OCI-LY7 (cell line): ENCODE measurements around the gene STAT1. TPM values are rescaled to one million over a fixed set of nuclear protein-coding genes. Genes with fewer than 3 reads are reported as not detected.

Experiments used
- BruUV-seq: library from RNA; stranded (reverse); fragments of 400-500 nt; replicated peaks from 2 replicates; lab custom pipeline; 2021; lab: Mats Ljungman, UMichigan
- CTCF ChIA-PET: fragments of 300-600 bp; sonication (Branson Sonifier 250); formaldehyde crosslinking; loops from one replicate; lab custom pipeline; 2022; ENCODE audit warnings: antibody characterized with exemption; ENCODE audit not compliant: unreplicated experiment; lab: Charles Lee
- POLR2A ChIA-PET: fragments of 300-600 bp; sonication (Branson Sonifier 250); formaldehyde crosslinking; loops from one replicate; lab custom pipeline; 2022; ENCODE audit warnings: antibody characterized with exemption; lab: Charles Lee
- DNase-seq: peaks from one replicate; pipeline ENCODE4 v3.0.0-alpha.2; 2015; ENCODE audit warnings: low spot score
- H2AFZ ChIP-seq: fragments of 200-600 bp; sonication (generic), shearing (Covaris generic); 2 replicates; pipeline ENCODE4 v1.6.1; 2014; ENCODE audit warnings: mild to moderate bottlenecking, antibody characterized with exemption, low read length, moderate library complexity
- H3K27ac ChIP-seq: fragments of 200-600 bp; sonication (generic); 2 replicates; pipeline ENCODE4 v1.5.1; 2014; ENCODE audit warnings: mixed run types, low read depth, mild to moderate bottlenecking, moderate library complexity, low read length, inconsistent platforms; ENCODE audit not compliant: poor library complexity, severe bottlenecking
- H3K36me3 ChIP-seq: fragments of 200-600 bp; sonication (generic); 2 replicates; pipeline ENCODE4 v1.6.1; 2014; ENCODE audit warnings: mild to moderate bottlenecking, antibody characterized with exemption, low read length, moderate library complexity, mixed read lengths; ENCODE audit not compliant: insufficient read depth
- H3K4me1 ChIP-seq: fragments of 200-600 bp; sonication (generic); 2 replicates; pipeline ENCODE4 v1.5.1; 2014; ENCODE audit warnings: mild to moderate bottlenecking, low read length; ENCODE audit not compliant: insufficient read depth, poor library complexity, severe bottlenecking
- H3K4me2 ChIP-seq: fragments of 200-600 bp; sonication (generic); 2 replicates; pipeline ENCODE4 v1.6.1; 2014; ENCODE audit warnings: mild to moderate bottlenecking, low read length
- H3K4me3 ChIP-seq: fragments of 200-600 bp; sonication (generic); 2 replicates; pipeline ENCODE4 v1.5.1; 2014; ENCODE audit warnings: mild to moderate bottlenecking, low read depth, low read length; ENCODE audit not compliant: poor library complexity, severe bottlenecking
- H3K79me2 ChIP-seq: fragments of 200-600 bp; sonication (generic); 2 replicates; pipeline ENCODE4 v1.6.1; 2016; ENCODE audit warnings: low read depth, mild to moderate bottlenecking, low read length, moderate library complexity, mixed read lengths; ENCODE audit not compliant: insufficient read depth
- H3K9me2 ChIP-seq: fragments of 200-600 bp; sonication (generic); 2 replicates; pipeline ENCODE4 v1.6.1; 2016; ENCODE audit warnings: mild to moderate bottlenecking, low read length, mixed read lengths; ENCODE audit not compliant: insufficient read depth
- H3K9me3 ChIP-seq: fragments of 200-600 bp; sonication (generic); 2 replicates; pipeline ENCODE4 v1.6.1; 2014; ENCODE audit warnings: mild to moderate bottlenecking, mixed run types, low read length, mixed read lengths
- H4K20me1 ChIP-seq: fragments of 200-600 bp; sonication (generic); 2 replicates; pipeline ENCODE4 v1.6.1; 2014; ENCODE audit warnings: mild to moderate bottlenecking, antibody characterized with exemption, low read length, moderate library complexity, mixed read lengths; ENCODE audit not compliant: insufficient read depth
- CTCF ChIP-seq: fragments of 200-600 bp; sonication (generic); conservative IDR thresholded peaks from 2 replicates; pipeline ENCODE4 v1.5.1; 2014; ENCODE audit warnings: mild to moderate bottlenecking, antibody characterized with exemption, low read length, moderate library complexity, mixed read lengths
- EZH2phosphoT487 ChIP-seq: fragments of 200-600 bp; sonication (generic); IDR thresholded peaks from 2 replicates; pipeline ENCODE4 v1.6.1; 2018; ENCODE audit warnings: low read depth, borderline replicate concordance, mild to moderate bottlenecking, mixed run types, antibody characterized with exemption, low read length, moderate library complexity, mixed read lengths
- intact Hi-C: fragments of 100-400 bp; cut with micrococcal nuclease; formaldehyde crosslinking; loops from one replicate; pipeline ENCODE4 v1.10.0; 2022; ENCODE audit not compliant: unreplicated experiment
- total RNA-seq, 2 experiments: library from RNA; depleted of rRNA in 1 of 2; stranded (reverse); fragments of >200 nt in 1 of 2; shearing (Covaris generic) in 1 of 2; gene quantifications; 2 replicates each; pipeline ENCODE4 v1.2.3, GENCODE V29; 2014 to 2022

The STAT1 gene
- total RNA-seq, 2 experiments from 2014 or later, result 23.0 to 23.1 TPM

DNA sequence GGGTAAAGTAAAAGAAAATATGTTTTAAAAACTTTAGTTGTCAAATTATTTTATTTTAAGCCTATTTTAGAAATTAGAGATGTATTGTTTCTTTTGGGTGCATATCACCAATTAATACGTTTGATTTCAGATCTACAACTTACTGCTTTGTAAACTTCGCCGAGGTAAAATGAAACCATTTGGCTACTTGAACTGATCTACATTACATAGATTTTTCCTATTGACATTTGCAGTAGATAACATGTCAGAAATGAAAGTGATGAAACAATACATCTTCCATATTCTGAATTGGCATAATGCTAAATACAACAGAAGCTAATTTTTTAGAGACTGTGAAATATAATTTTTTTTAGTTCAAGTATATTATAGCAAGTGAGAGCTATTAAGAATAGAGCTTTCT, 93.9 kb downstream of the STAT1 start:
- H3K36me3 ChIP-seq, result peaks cover 90% of the 10 kb centered on the region
- ChIA-PET CTCF (no interaction called here), POLR2A (interaction anchor here (0.7 kb wide), 1 partner anchor 60 kb away, joined by 3 read pairs; no protein-coding TSS in a partner anchor)
- H2AFZ ChIP-seq, result no peak overlapping the region
- H3K79me2 ChIP-seq, result no peaks in the 10 kb centered on the region
- BruUV-seq, result no TSS peak
- no peak overlapping the region for H3K4me3 ChIP-seq
- no peak for DNase-seq
- H3K9me3 ChIP-seq, result no peaks in the 10 kb centered on the region
- H3K27ac ChIP-seq, result no peak overlapping the region
- TF ChIP-seq EZH2phosphoT487 (no peak), CTCF (no peak)
- no peaks in the 10 kb centered on the region for H3K9me2 ChIP-seq
- no peaks in the 10 kb centered on the region; the same call in 1 of the 2 replicates for H4K20me1 ChIP-seq
- no peak overlapping the region for H3K4me2 ChIP-seq
- intact Hi-C loops, result no loop called here
- no peaks in the 10 kb centered on the region for H3K4me1 ChIP-seq

Other genes with a start within 250 kb of the STAT1 start
- 82.0 and 102 TPM in 2 replicates for gene GLS, start 133.3 kb downstream of the STAT1 start, total RNA-seq (2014; rRNA removed; shearing (Covaris generic))
- gene GLS, start 133.3 kb downstream of the STAT1 start, total RNA-seq (2022), result 93.1 and 103 TPM in 2 replicates
- gene STAT4, start 136.8 kb upstream of the STAT1 start, total RNA-seq (2014; rRNA removed; shearing (Covaris generic)), result not detected in 2 replicates
- gene STAT4, start 136.8 kb upstream of the STAT1 start, total RNA-seq (2022), result not detected in 2 replicates
- not detected in 2 replicates for gene MYO1B, start 231.2 kb upstream of the STAT1 start, total RNA-seq (2014; rRNA removed; shearing (Covaris generic))
- not detected in 2 replicates for gene MYO1B, start 231.2 kb upstream of the STAT1 start, total RNA-seq (2022)